Liver (tissue), 4 donors: ENCODE data around the gene ANGPTL3. TPM values are rescaled to one million over a fixed set of nuclear protein-coding genes. Genes with fewer than 3 reads are reported as not detected.

Experiments used
- polyA plus RNA-seq, 2 donors: library from polyadenylated mRNA; stranded (reverse) in 1 of 2; unstranded in 1 of 2; fragments of 200-250 nt in 1 of 2; fragments of >200 nt in 1 of 2; fragmentation: Nextera tagmentation in 1 of 2; extraction: Ambion mirVana in 1 of 2; gene quantifications; one replicate each; pipeline versions ENCODE4 v1.2.1 to v1.2.3, GENCODE V29; 2013 to 2015
- total RNA-seq, 2 donors: library from RNA; depleted of rRNA; stranded (reverse); fragments of >200 nt; gene quantifications; one replicate each; pipeline ENCODE4 v1.2.3, GENCODE V29; 2014
- donor health status: healthy.
- donor health status: healthy.
- donor health status: healthy.

Gene ANGPTL3
- total and polyA plus RNA-seq, 4 donors, result 121 to 238 (median 172) TPM

Other genes with a start within 250 kb of the ANGPTL3 start
- 10 to 100 TPM in 1 of 2 donors, 1 to 10 TPM in 1; 8.1 to 33.8 TPM for gene USP1, start 160.5 kb upstream of the ANGPTL3 start, total RNA-seq
- gene USP1, start 160.5 kb upstream of the ANGPTL3 start, polyA plus RNA-seq, result 1 to 10 TPM; 5.1 to 7.4 TPM
- gene DOCK7, start 90.9 kb downstream of the ANGPTL3 start, total RNA-seq, result 10 to 100 TPM; 27.9 to 35.1 TPM
- 10 to 100 TPM in 1 of 2 donors, 1 to 10 TPM in 1; 5.6 to 15.5 TPM for gene DOCK7, start 90.9 kb downstream of the ANGPTL3 start, polyA plus RNA-seq
- 1 to 10 TPM; 5.6 to 8.4 TPM for gene ATG4C, start 186.6 kb downstream of the ANGPTL3 start, total RNA-seq
- 1 to 10 TPM; 3.8 to 4.8 TPM for gene ATG4C, start 186.6 kb downstream of the ANGPTL3 start, polyA plus RNA-seq